ENCODE measurements around the gene C4orf50. TPM values are rescaled to one million over a fixed set of nuclear protein-coding genes. Genes with fewer than 3 reads are reported as not detected.

Gene C4orf50
- total and polyA plus RNA-seq, 7 donors, result under 0.01 to 0.83 (median 0.43) TPM; not detected in 1

- peak; percentile 54 for DNase-seq
- intact Hi-C loops (cut with DNase I), result no loop called here
These were observed 47.2 kb downstream of the C4orf50 start for GRCh38 chr4:5971078-5971450.

GRCh38 chr4:5970381-5971077 lies 47.7 kb downstream of the C4orf50 start:
- TF ChIP-seq POLR2AphosphoS5 (IDR thresholded peaks at IDR 0.05), result no peak
- no peak for TF ChIP-seq POLR2A (IDR thresholded peaks at IDR 0.05)
- no peak for TF ChIP-seq EP300 (IDR thresholded peaks at IDR 0.05)
- no peak for TF ChIP-seq CTCF (IDR thresholded peaks at IDR 0.05)
- Histone ChIP-seq H3K4me3 (no peak overlapping the region), H3K27me3 (peaks cover 6 to 43% (median 13%) of the 10 kb centered on the region in 3 donors), H3K36me3 (no peaks in the 10 kb centered on the region), H3K27ac (no peak overlapping the region), H3K4me1 (no peaks in the 10 kb centered on the region), H3K9me3 (no peaks in the 10 kb centered on the region)
- intact Hi-C loops (cut with DNase I), result no loop called here
- WGBS, 2 donors, result 77 to 84% methylated on average over 16 of the region's 16 CpGs
- DNase-seq, result peak; percentile 43

More at GRCh38 chr4:5971078-5971450, 47.2 kb downstream of the C4orf50 start:
- no peaks in the 10 kb centered on the region for H3K36me3 ChIP-seq
- TF ChIP-seq EP300 (IDR thresholded peaks at IDR 0.05) (no peak), POLR2AphosphoS5 (IDR thresholded peaks at IDR 0.05) (no peak), POLR2A (IDR thresholded peaks at IDR 0.05) (no peak), CTCF (IDR thresholded peaks at IDR 0.05) (no peak)
- no peak overlapping the region for H3K27ac ChIP-seq
- no peak overlapping the region for H3K4me3 ChIP-seq
- no peaks in the 10 kb centered on the region for H3K9me3 ChIP-seq
- H3K4me1 ChIP-seq, result no peaks in the 10 kb centered on the region
- 61 to 73% methylated on average over 7 of the region's 7 CpGs for WGBS, 2 donors
- peaks cover 6 to 43% (median 13%) of the 10 kb centered on the region in 3 donors for H3K27me3 ChIP-seq

GRCh38 chr4:5969777-5970176 lies 48.5 kb downstream of the C4orf50 start:
- Histone ChIP-seq H3K9me3 (no peaks in the 10 kb centered on the region), H3K36me3 (no peaks in the 10 kb centered on the region), H3K4me1 (no peaks in the 10 kb centered on the region), H3K27me3 (peaks cover 6 to 42% (median 13%) of the 10 kb centered on the region in 3 donors), H3K4me3 (no peak overlapping the region), H3K27ac (no peak overlapping the region)
- intact Hi-C loops (cut with DNase I), result no loop called here
- TF ChIP-seq POLR2A (IDR thresholded peaks at IDR 0.05) (no peak), POLR2AphosphoS5 (IDR thresholded peaks at IDR 0.05) (no peak), CTCF (IDR thresholded peaks at IDR 0.05) (no peak), EP300 (IDR thresholded peaks at IDR 0.05) (no peak)
- DNase-seq, result no peak
- 73 to 75% methylated on average over 6 of the region's 6 CpGs for WGBS, 2 donors

GRCh38 chr4:5969336-5969735 lies 48.9 kb downstream of the C4orf50 start:
- Histone ChIP-seq H3K36me3 (no peaks in the 10 kb centered on the region), H3K27me3 (peaks cover 6 to 37% (median 13%) of the 10 kb centered on the region in 3 donors), H3K4me3 (no peak overlapping the region), H3K27ac (no peak overlapping the region), H3K4me1 (no peaks in the 10 kb centered on the region), H3K9me3 (no peaks in the 10 kb centered on the region)
- intact Hi-C loops (cut with DNase I), result no loop called here
- DNase-seq, result peak; percentile 34
- TF ChIP-seq EP300 (IDR thresholded peaks at IDR 0.05), result no peak
- WGBS, 2 donors, result 74 to 89% methylated on average over 5 of the region's 5 CpGs

- Histone ChIP-seq H3K36me3 (no peaks in the 10 kb centered on the region), H3K27me3 (peaks cover 0 to 26% (median 13%) of the 10 kb centered on the region in 3 donors), H3K4me1 (no peaks in the 10 kb centered on the region), H3K9me3 (no peaks in the 10 kb centered on the region), H3K4me3 (no peak overlapping the region), H3K27ac (no peak overlapping the region)
- intact Hi-C loops (cut with DNase I), result no loop called here
- WGBS, 2 donors, result 94 to 95% methylated on average over 10 of the region's 10 CpGs
- TF ChIP-seq CTCF (IDR thresholded peaks at IDR 0.05), result no peak
- no peak for TF ChIP-seq POLR2AphosphoS5 (IDR thresholded peaks at IDR 0.05)
- TF ChIP-seq POLR2A (IDR thresholded peaks at IDR 0.05), result no peak
- no peak for TF ChIP-seq EP300 (IDR thresholded peaks at IDR 0.05)
- no peak for DNase-seq
These were observed 50.0 kb downstream of the C4orf50 start for GRCh38 chr4:5968246-5968645.

All from sigmoid colon (tissue), 7 donors.